Kidney capillary endothelial cell (primary cell): ENCODE measurements around the gene NAPSA.

Experiments
- DNase-seq: peaks from one replicate; pipeline ENCODE4 v3.0.0-alpha.2; 2018; ENCODE audit warnings: low spot score

Gene NAPSA

GRCh38 chr19:50383852-50384684 lies 18.6 kb upstream of the NAPSA start, which contains the start of gene POLD1:
TSS of gene POLD1 (plus strand) at chr19:50384347. CDS start at chr19:50398852, 14,505 bp downstream.
- DNase-seq = peak; percentile 95

GRCh38 chr19:50383001-50383851 lies 17.8 kb upstream of the NAPSA start:
- DNase-seq = no peak

- DNase-seq = no peak
These were observed 16.7 kb upstream of the NAPSA start for GRCh38 chr19:50381881-50382729.

- no peak for DNase-seq
These were observed 15.3 kb upstream of the NAPSA start for GRCh38 chr19:50380751-50381151.

- no peak for DNase-seq
These were observed 14.7 kb upstream of the NAPSA start for GRCh38 chr19:50380137-50380536.

- DNase-seq = no peak
These were observed 14.2 kb upstream of the NAPSA start for GRCh38 chr19:50379602-50380001.

- no peak for DNase-seq
These were observed 13.4 kb upstream of the NAPSA start for GRCh38 chr19:50378863-50379236.

- no peak for DNase-seq
These were observed 12.9 kb upstream of the NAPSA start for GRCh38 chr19:50378169-50378862.

- no peak for DNase-seq
These were observed 12.1 kb upstream of the NAPSA start for GRCh38 chr19:50377517-50377916.

- peak; percentile 8 for DNase-seq
These were observed 11.6 kb upstream of the NAPSA start for GRCh38 chr19:50377051-50377461.

GRCh38 chr19:50376166-50377050 lies 11.0 kb upstream of the NAPSA start, which contains the start of gene NR1H2:
TSS of gene NR1H2 (plus strand) at chr19:50376457. CDS start at chr19:50377606, 1,149 bp downstream.
- DNase-seq = peak; percentile 96

- no peak for DNase-seq
These were observed 6.6 kb upstream of the NAPSA start for GRCh38 chr19:50371914-50372475.

GRCh38 chr19:50368649-50369570 lies 3.5 kb upstream of the NAPSA start:
- DNase-seq = peak; percentile 72

GRCh38 chr19:50362656-50363424 lies 2.6 kb downstream of the NAPSA start:
- DNase-seq = no peak

GRCh38 chr19:50362030-50362412 lies 3.4 kb downstream of the NAPSA start:
- no peak for DNase-seq

GRCh38 chr19:50361290-50362029 lies 4.0 kb downstream of the NAPSA start:
- no peak for DNase-seq

GRCh38 chr19:50359328-50359818 lies 6.1 kb downstream of the NAPSA start:
- no peak for DNase-seq
